HG03064 (cell line): ENCODE results near the gene SCNM1.
"Not testable (repeated sequence)": the region's sequence is repeated elsewhere in the genome, so short reads cannot be mapped to it uniquely, and the experiment has no call there.

Source experiments
- ATAC-seq: cut with Tn5 transposase; IDR thresholded peaks from one replicate; pipeline ENCODE4 v1.9.1; 2021; ENCODE audit warnings: low read depth; ENCODE audit not compliant: unreplicated experiment

Gene SCNM1

GRCh38 chr1:151189637-151190445, 23.9 kb downstream of the SCNM1 start, which contains the start of gene VPS72:
VPS72 (minus strand) TSS chr1:151190197; CDS start chr1:151190121, 76 bp downstream.
- ATAC-seq, result peak; percentile 61

GRCh38 chr1:151192047-151192446, 26.1 kb downstream of the SCNM1 start:
- ATAC-seq, result no peak

GRCh38 chr1:151193304-151193703, 27.4 kb downstream of the SCNM1 start:
- no peak for ATAC-seq

- no peak for ATAC-seq
Measured at GRCh38 chr1:151193856-151194255, 27.9 kb downstream of the SCNM1 start.

- ATAC-seq, result not testable (repeated sequence)
Measured at GRCh38 chr1:151194894-151195594, 29.1 kb downstream of the SCNM1 start.

GRCh38 chr1:151196292-151196800, 30.4 kb downstream of the SCNM1 start:
- ATAC-seq, result no peak

- no peak for ATAC-seq
Measured at GRCh38 chr1:151197863-151198253, 31.9 kb downstream of the SCNM1 start.

GRCh38 chr1:151198254-151199127, 32.5 kb downstream of the SCNM1 start, which contains the start of gene PIP5K1A:
PIP5K1A (plus strand) TSS chr1:151198552; CDS start chr1:151198997, 445 bp downstream.
- ATAC-seq, result peak; percentile 67

GRCh38 chr1:151199873-151200581, 34.1 kb downstream of the SCNM1 start:
- no peak for ATAC-seq

GRCh38 chr1:151205381-151205965, 39.5 kb downstream of the SCNM1 start:
- ATAC-seq, result not testable (repeated sequence)

GRCh38 chr1:151210830-151211229, 44.9 kb downstream of the SCNM1 start:
- no peak for ATAC-seq

- ATAC-seq, result no peak
Measured at GRCh38 chr1:151211972-151212705, 46.2 kb downstream of the SCNM1 start.

GRCh38 chr1:151213560-151213959, 47.6 kb downstream of the SCNM1 start:
- no peak for ATAC-seq
